Measurements from ENCODE around the gene ATF7IP. TPM values are rescaled to one million over a fixed set of nuclear protein-coding genes. Genes with fewer than 3 reads are reported as not detected.

Gene ATF7IP
- total and polyA plus RNA-seq, 7 donors: 3.9 to 56.3 (median 28.5) TPM

DNA sequence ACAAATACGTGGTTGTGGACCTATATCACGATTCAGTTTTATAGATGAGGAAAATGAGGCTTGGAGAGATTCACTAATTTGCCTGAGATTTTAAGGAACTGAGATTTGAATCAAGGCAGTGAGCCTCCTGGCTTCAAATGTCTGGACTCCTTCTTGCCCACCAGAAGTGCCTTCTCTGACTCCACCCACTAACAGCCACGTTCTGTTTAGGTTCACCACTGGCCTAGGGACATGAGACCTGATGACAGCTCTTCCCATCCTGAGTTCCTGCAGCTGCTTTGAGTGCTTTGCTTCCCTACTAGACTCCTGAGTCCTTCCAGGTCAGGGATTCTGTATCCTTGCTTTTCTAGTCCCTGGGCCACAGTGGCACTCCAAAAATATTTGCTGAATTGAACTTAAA, 145.1 kb downstream of the ATF7IP start:
- ATAC-seq: no peak
- H3K9me3 ChIP-seq: no peaks in the 10 kb centered on the region
- intact Hi-C loops (cut with DNase I): loop anchor here in 1 of 2 donors (5.0 kb wide), 1 partner anchor 152 kb away; no protein-coding TSS in a partner anchor
- H3K27ac ChIP-seq: no peak overlapping the region
- H3K4me1 ChIP-seq: no peaks in the 10 kb centered on the region
- H3K27me3 ChIP-seq (ENCODE audit: insufficient read depth in 3 of 3, low read length in 2 of 3): no peaks in the 10 kb centered on the region
- DNase-seq: no peak
- WGBS, 3 donors: 58 to 65% (median 63%) methylated on average over 3 of the region's 3 CpGs
- H3K36me3 ChIP-seq (ENCODE audit: insufficient read depth in 1 of 2, low read depth in 1 of 2): peaks cover 0 to 12% of the 10 kb centered on the region in 2 donors
- H3K4me3 ChIP-seq: no peak overlapping the region
- TF ChIP-seq, protein P1, sequence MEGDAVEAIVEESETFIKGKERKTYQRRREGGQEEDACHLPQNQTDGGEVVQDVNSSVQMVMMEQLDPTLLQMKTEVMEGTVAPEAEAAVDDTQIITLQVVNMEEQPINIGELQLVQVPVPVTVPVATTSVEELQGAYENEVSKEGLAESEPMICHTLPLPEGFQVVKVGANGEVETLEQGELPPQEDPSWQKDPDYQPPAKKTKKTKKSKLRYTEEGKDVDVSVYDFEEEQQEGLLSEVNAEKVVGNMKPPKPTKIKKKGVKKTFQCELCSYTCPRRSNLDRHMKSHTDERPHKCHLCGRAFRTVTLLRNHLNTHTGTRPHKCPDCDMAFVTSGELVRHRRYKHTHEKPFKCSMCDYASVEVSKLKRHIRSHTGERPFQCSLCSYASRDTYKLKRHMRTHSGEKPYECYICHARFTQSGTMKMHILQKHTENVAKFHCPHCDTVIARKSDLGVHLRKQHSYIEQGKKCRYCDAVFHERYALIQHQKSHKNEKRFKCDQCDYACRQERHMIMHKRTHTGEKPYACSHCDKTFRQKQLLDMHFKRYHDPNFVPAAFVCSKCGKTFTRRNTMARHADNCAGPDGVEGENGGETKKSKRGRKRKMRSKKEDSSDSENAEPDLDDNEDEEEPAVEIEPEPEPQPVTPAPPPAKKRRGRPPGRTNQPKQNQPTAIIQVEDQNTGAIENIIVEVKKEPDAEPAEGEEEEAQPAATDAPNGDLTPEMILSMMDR (IDR thresholded peaks at IDR 0.05): no peak

GRCh38 chr12:14514154-14514842, 148.8 kb downstream of the ATF7IP start:
- Histone ChIP-seq H3K9me3 (no peaks in the 10 kb centered on the region), H3K27ac (no peak overlapping the region), H3K36me3 (ENCODE audit: insufficient read depth in 1 of 2, low read depth in 1 of 2) (peaks cover 0 to 6% of the 10 kb centered on the region in 2 donors), H3K27me3 (ENCODE audit: insufficient read depth in 3 of 3, low read length in 2 of 3) (no peaks in the 10 kb centered on the region), H3K4me3 (no peak overlapping the region), H3K4me1 (no peaks in the 10 kb centered on the region)
- DNase-seq (no peak), ATAC-seq (peak; percentile 49 to 85 (median 70))
- intact Hi-C loops (cut with DNase I): loop anchor here in 1 of 2 donors (5.0 kb wide), 1 partner anchor 148 kb away; no protein-coding TSS in a partner anchor
- TF ChIP-seq, protein P1 (IDR thresholded peaks at IDR 0.05): peak; percentile 42
- WGBS, 3 donors: 41 to 49% (median 46%) methylated on average over 4 of the region's 4 CpGs

DNA sequence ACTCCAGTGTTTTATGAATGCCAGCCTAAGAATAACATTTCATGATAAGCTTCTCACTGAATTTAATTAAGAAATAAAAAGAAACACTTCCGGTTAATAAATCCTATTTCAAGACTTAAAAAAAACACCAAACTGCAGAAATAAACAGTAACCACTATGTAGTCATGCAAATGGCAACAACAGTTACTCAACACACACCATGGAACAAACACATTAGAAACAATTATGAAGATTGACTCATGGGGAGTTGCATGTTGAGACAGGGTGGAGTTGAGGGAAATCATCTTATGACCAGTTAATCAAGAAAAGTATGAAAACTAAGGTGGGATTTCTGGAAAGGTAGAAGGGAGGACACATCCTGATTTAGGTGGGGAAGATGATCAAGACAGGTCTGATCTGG, 149.5 kb downstream of the ATF7IP start:
- Histone ChIP-seq H3K36me3 (ENCODE audit: insufficient read depth in 1 of 2, low read depth in 1 of 2) (peaks cover 0 to 6% of the 10 kb centered on the region in 2 donors), H3K4me1 (no peaks in the 10 kb centered on the region), H3K4me3 (no peak overlapping the region), H3K27ac (no peak overlapping the region), H3K27me3 (ENCODE audit: insufficient read depth in 3 of 3, low read length in 2 of 3) (no peaks in the 10 kb centered on the region), H3K9me3 (no peaks in the 10 kb centered on the region)
- intact Hi-C loops (cut with DNase I): loop anchor here in 1 of 2 donors (5.0 kb wide), 2 partner anchors 107 to 147 kb away; no protein-coding TSS in a partner anchor
- ATAC-seq (no peak), DNase-seq (no peak)
- 88 to 94% (median 92%) methylated on average over 1 of the region's 1 CpG for WGBS, 3 donors
- TF ChIP-seq, protein P1 (IDR thresholded peaks at IDR 0.05): no peak

DNA sequence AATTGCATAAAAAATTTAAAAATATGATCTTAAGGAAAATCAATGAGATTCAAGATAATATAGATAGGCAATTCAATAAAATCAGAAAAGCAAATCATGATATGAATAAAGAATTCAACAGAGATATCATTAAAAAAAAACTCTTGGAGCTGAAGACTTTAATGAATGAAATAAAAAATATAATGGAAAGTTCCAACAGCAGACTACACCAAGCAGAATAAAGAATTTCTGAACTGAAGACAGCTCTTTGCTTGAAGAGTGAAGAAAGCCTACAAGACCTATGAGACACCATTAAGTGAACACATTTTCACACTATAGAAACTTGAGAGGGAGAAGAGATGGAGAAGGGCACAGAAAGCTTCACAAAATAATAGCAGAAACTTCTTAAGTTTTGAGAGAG, 156.3 kb downstream of the ATF7IP start:
- no peak for ATAC-seq
- TF ChIP-seq, protein P1 (IDR thresholded peaks at IDR 0.05): no peak

More for the DNA sequence above, 156.3 kb downstream of the ATF7IP start:
- H3K36me3 ChIP-seq (ENCODE audit: insufficient read depth in 1 of 2, low read depth in 1 of 2): peaks cover 2 to 6% of the 10 kb centered on the region in 2 donors
- H3K9me3 ChIP-seq: peaks cover 30% of the 10 kb centered on the region
- H3K27me3 ChIP-seq (ENCODE audit: insufficient read depth in 3 of 3, low read length in 2 of 3): no peaks in the 10 kb centered on the region
- no peaks in the 10 kb centered on the region for H3K4me1 ChIP-seq
- H3K4me3 ChIP-seq: no peak overlapping the region
- H3K27ac ChIP-seq: no peak overlapping the region
- no peak for DNase-seq
- intact Hi-C loops (cut with DNase I): no loop called here
